SK-N-SH (cell line): ENCODE results near the gene SBF2. TPM values are rescaled to one million over a fixed set of nuclear protein-coding genes. Genes with fewer than 3 reads are reported as not detected.

ENCODE experiments used
- CTCF ChIA-PET: fragments of 300-600, 350-600 bp; formaldehyde crosslinking; extraction: SDS; loops from one replicate; lab custom pipeline; 2021; lab: Yijun Ruan, JAX
- POLR2A ChIA-PET: fragments of 350-600 bp; sonication (Branson Sonifier 250); formaldehyde crosslinking; extraction: SDS; loops from one replicate; lab custom pipeline; 2020; ENCODE audit warnings: antibody characterized with exemption, inconsistent platforms; lab: Yijun Ruan, JAX
- DNase-seq: peaks from one replicate; pipeline ENCODE4 v3.0.0; 2012
- H2AFZ ChIP-seq: fragments of 200-600 bp; sonication (generic); 2 replicates; pipeline ENCODE4 v1.8.1; 2016; ENCODE audit warnings: antibody characterized with exemption, mild to moderate bottlenecking, low read depth
- H3F3A ChIP-seq: fragments of 200-600 bp; sonication (generic); replicated peaks from 2 replicates; pipeline ENCODE3; 2016; ENCODE audit warnings: antibody characterized with exemption, mild to moderate bottlenecking; ENCODE audit not compliant: insufficient read depth
- H3K27ac ChIP-seq, 2 experiments: fragments of 200-500 bp in 1 of 2; fragments of 200-600 bp in 1 of 2; sonication (Bioruptor generic) in 1 of 2; sonication (generic), shearing (Covaris generic) in 1 of 2; 2 replicates each; pipeline versions ENCODE4 v1.5.1 to v1.6.1; 2014 to 2016; ENCODE audit warnings: low read depth in 2 of 2, inconsistent platforms in 1 of 2, low read length in 1 of 2, mild to moderate bottlenecking in 1 of 2, mixed read lengths in 1 of 2
- H3K27me3 ChIP-seq: fragments of 200-600 bp; sonication (generic), shearing (Covaris generic); 2 replicates; pipeline ENCODE4 v1.6.1; 2016; ENCODE audit warnings: mixed run types; ENCODE audit not compliant: insufficient read depth
- H3K36me3 ChIP-seq, 2 experiments: fragments of 200-500 bp in 1 of 2; fragments of 200-600 bp in 1 of 2; sonication (Bioruptor generic) in 1 of 2; sonication (generic) in 1 of 2; replicated peaks in 1 of 2; 2 replicates each; pipeline versions ENCODE3 to v1.5.1; 2014 to 2016; ENCODE audit warnings: low read length in 1 of 2, mild to moderate bottlenecking in 1 of 2; ENCODE audit not compliant: insufficient read depth in 2 of 2, control insufficient read depth in 1 of 2
- H3K4me1 ChIP-seq, 2 experiments: fragments of 200-500 bp in 1 of 2; fragments of 200-600 bp in 1 of 2; sonication (Bioruptor generic) in 1 of 2; sonication (generic), shearing (Covaris generic) in 1 of 2; 2 replicates each; pipeline versions ENCODE4 v1.5.1 to v1.6.1; 2014 to 2016; ENCODE audit warnings: low read depth in 1 of 2, low read length in 1 of 2, mixed run types in 1 of 2; ENCODE audit not compliant: insufficient read depth in 2 of 2, control insufficient read depth in 1 of 2
- H3K4me2 ChIP-seq: fragments of 200-600 bp; sonication (generic), shearing (Covaris generic); 2 replicates; pipeline ENCODE4 v1.6.1; 2017; ENCODE audit warnings: mixed run types
- H3K4me3 ChIP-seq, 2 experiments: fragments of 200-500 bp in 1 of 2; fragments of 200-600 bp in 1 of 2; sonication (Bioruptor generic) in 1 of 2; sonication (generic), shearing (Covaris generic) in 1 of 2; 2 replicates each; pipeline versions ENCODE4 v1.5.1 to v1.8.1; 2014 to 2016; ENCODE audit warnings: low read depth in 2 of 2, inconsistent platforms in 1 of 2, low read length in 1 of 2, mild to moderate bottlenecking in 1 of 2, mixed read lengths in 1 of 2, moderate library complexity in 1 of 2
- H3K79me2 ChIP-seq: fragments of 200-600 bp; sonication (generic); 2 replicates; pipeline ENCODE4 v1.8.1; 2017; ENCODE audit warnings: mild to moderate bottlenecking; ENCODE audit not compliant: insufficient read depth
- H3K9ac ChIP-seq: fragments of 200-600 bp; sonication (generic); 2 replicates; pipeline ENCODE4 v1.6.1; 2017; ENCODE audit warnings: mixed run types
- H3K9me2 ChIP-seq: fragments of 200-600 bp; sonication (generic); 2 replicates; pipeline ENCODE4 v1.6.1; 2017; ENCODE audit warnings: mixed run types
- H3K9me3 ChIP-seq: fragments of 200-600 bp; sonication (generic); 2 replicates; pipeline ENCODE4 v1.6.1; 2017; ENCODE audit warnings: mixed run types, mild to moderate bottlenecking, moderate library complexity
- H4K20me1 ChIP-seq: fragments of 200-600 bp; sonication (generic); 2 replicates; pipeline ENCODE4 v1.6.1; 2017; ENCODE audit warnings: mild to moderate bottlenecking, mixed run types; ENCODE audit not compliant: insufficient read depth
- ELF1 ChIP-seq: IDR thresholded peaks from 2 replicates; pipeline ENCODE4 v1.4.0; 2012
- FOSL2 ChIP-seq: IDR thresholded peaks from 2 replicates; pipeline ENCODE4 v1.4.0; 2012; ENCODE audit warnings: low read depth, mild to moderate bottlenecking, moderate library complexity, borderline replicate concordance
- FOXM1 ChIP-seq: IDR thresholded peaks from 2 replicates; pipeline ENCODE4 v1.4.0; 2012; ENCODE audit warnings: low read depth, mild to moderate bottlenecking
- GATA2 ChIP-seq: sonication (generic); formaldehyde crosslinking; IDR thresholded peaks from 2 replicates; pipeline ENCODE4 v1.5.0; 2020; ENCODE audit warnings: mild to moderate bottlenecking, missing genetic modification reagents
- IRF3 ChIP-seq: fragments of 150-350 bp; IDR thresholded peaks from 2 replicates; pipeline ENCODE4 v1.6.1; 2016; ENCODE audit warnings: mild to moderate bottlenecking, low read depth, low read length
- JUND ChIP-seq: IDR thresholded peaks from 2 replicates; pipeline ENCODE4 v1.4.0; 2012
- MAX ChIP-seq: IDR thresholded peaks from 2 replicates; pipeline ENCODE4 v1.4.0; 2012; ENCODE audit warnings: low read depth
- MXI1 ChIP-seq: IDR thresholded peaks from 2 replicates; pipeline ENCODE4 v1.6.1; 2012; ENCODE audit warnings: mild to moderate bottlenecking, low read depth, low read length, improper control_type of control experiment
- NFIC ChIP-seq: IDR thresholded peaks from 2 replicates; pipeline ENCODE4 v1.4.0; 2012; ENCODE audit warnings: borderline replicate concordance
- NRF1 ChIP-seq: IDR thresholded peaks from 2 replicates; pipeline ENCODE4 v1.6.1; 2012; ENCODE audit warnings: low read depth, mild to moderate bottlenecking, low read length
- POLR2AphosphoS5 ChIP-seq: IDR thresholded peaks from 2 replicates; pipeline ENCODE4 v1.6.1; 2012; ENCODE audit warnings: low read depth, low read length
- REST ChIP-seq: IDR thresholded peaks from 2 replicates; pipeline ENCODE4 v1.6.1; 2012; ENCODE audit warnings: mild to moderate bottlenecking, low read depth, low read length, moderate library complexity
- RFX5 ChIP-seq: IDR thresholded peaks from 2 replicates; pipeline ENCODE4 v1.6.1; 2012; ENCODE audit warnings: mild to moderate bottlenecking, improper control_type of control experiment, low read length
- RXRA ChIP-seq: IDR thresholded peaks from 2 replicates; pipeline ENCODE4 v1.4.0; 2012; ENCODE audit warnings: low read depth, mild to moderate bottlenecking, borderline replicate concordance
- SIN3A ChIP-seq: IDR thresholded peaks from 2 replicates; pipeline ENCODE4 v1.6.1; 2012; ENCODE audit warnings: low read depth, mild to moderate bottlenecking, low read length, moderate library complexity, borderline replicate concordance
- SMC3 ChIP-seq: IDR thresholded peaks from 2 replicates; pipeline ENCODE4 v1.6.1; 2012; ENCODE audit warnings: low read depth, low read length, improper control_type of control experiment
- TCF12 ChIP-seq: IDR thresholded peaks from 2 replicates; pipeline ENCODE4 v1.4.0; 2012
- TEAD4 ChIP-seq: IDR thresholded peaks from 2 replicates; pipeline ENCODE4 v1.4.0; 2012; ENCODE audit warnings: mild to moderate bottlenecking, borderline replicate concordance; ENCODE audit not compliant: insufficient read depth
- USF2 ChIP-seq: fragments of 150-350 bp; IDR thresholded peaks from 2 replicates; pipeline ENCODE4 v1.6.1; 2017; ENCODE audit warnings: antibody characterized with exemption, low read length, low read depth, borderline replicate concordance
- polyA plus RNA-seq, 3 experiments: library from polyadenylated mRNA; depleted of rRNA; stranded (reverse); fragments of >200 nt; gene quantifications; 2 replicates each; pipeline ENCODE4 v1.2.3, GENCODE V29; 2012

SBF2 gene
- polyA plus RNA-seq, 1 of the 3 experiments (the other 2 are of a cell fraction): 23.0 TPM

- DNase-seq: no peak
- ChIA-PET POLR2A (no interaction called here), CTCF (no interaction called here)
- no peak for TF ChIP-seq RFX5
- 0 out of 2 replicates have a peak, but pooled peaks have one; percentile 15 for TF ChIP-seq TEAD4
- 0 out of 2 replicates have a peak, but pooled peaks have one; percentile 4 for TF ChIP-seq JUND
- no peak for TF ChIP-seq MXI1
- no peak for TF ChIP-seq ELF1
- H3K9me2 ChIP-seq: no peaks in the 10 kb centered on the region
- H3K27ac ChIP-seq: 0 out of 4 replicates have a peak overlapping the region, but pooled peaks of 1 of the 2 experiments have one; percentile 19
- peaks cover 13% of the 10 kb centered on the region for H4K20me1 ChIP-seq
- no peak overlapping the region for H2AFZ ChIP-seq
- peaks cover 89% of the 10 kb centered on the region for H3K79me2 ChIP-seq
- H3K27me3 ChIP-seq: no peaks in the 10 kb centered on the region
- H3K4me2 ChIP-seq: no peak overlapping the region
- peaks cover 0 to 21% of the 10 kb centered on the region in 2 experiments; a peak in 3 of 4 replicates for H3K4me1 ChIP-seq
- no peak overlapping the region for H3K9ac ChIP-seq
- H3F3A ChIP-seq: peaks cover 21% of the 10 kb centered on the region
- no peak overlapping the region for H3K4me3 ChIP-seq
- no peaks in the 10 kb centered on the region for H3K9me3 ChIP-seq
- no peaks in the 10 kb centered on the region for H3K36me3 ChIP-seq
These were observed 30.1 kb downstream of the SBF2 start for GRCh38 chr11:10263929-10264328.

GRCh38 chr11:10261821-10262220 is 32.2 kb downstream of the SBF2 start:
- Histone ChIP-seq H3K27me3 (no peaks in the 10 kb centered on the region), H3K27ac (0 out of 4 replicates have a peak overlapping the region, but pooled peaks of 1 of the 2 experiments have one; percentile 2), H3K9me2 (no peaks in the 10 kb centered on the region), H3K9me3 (no peaks in the 10 kb centered on the region), H4K20me1 (peaks cover 14% of the 10 kb centered on the region), H3K4me2 (no peak overlapping the region), H3F3A (peaks cover 21% of the 10 kb centered on the region), H3K36me3 (no peaks in the 10 kb centered on the region), H3K4me3 (no peak overlapping the region), H3K9ac (no peak overlapping the region), H3K79me2 (peaks cover 89% of the 10 kb centered on the region), H3K4me1 (peaks cover 0 to 21% of the 10 kb centered on the region in 2 experiments; a peak in 3 of 4 replicates), H2AFZ (no peak overlapping the region)
- TF ChIP-seq NFIC (no peak), NRF1 (no peak), TCF12 (no peak), MAX (no peak), GATA2 (CRISPR knock-in tag) (no peak), USF2 (no peak), POLR2AphosphoS5 (no peak), SIN3A (no peak), FOSL2 (peak; percentile 62; the same call in 1 of the 2 replicates), RXRA (no peak), REST (no peak), SMC3 (no peak), MXI1 (no peak), ELF1 (no peak), IRF3 (no peak), FOXM1 (no peak), JUND (peak; percentile 42; the same call in 1 of the 2 replicates)
- ChIA-PET CTCF (no interaction called here), POLR2A (no interaction called here)
- DNase-seq: no peak
